T-cell (primary cell): ENCODE results near the gene MBD5. TPM values are rescaled to one million over a fixed set of nuclear protein-coding genes. Genes with fewer than 3 reads are reported as not detected.
"Not testable (repeated sequence)": the region's sequence is repeated elsewhere in the genome, so short reads cannot be mapped to it uniquely, and the experiment has no call there.

Source experiments
- ATAC-seq, 4 experiments: fragments of 200-7000 bp in 3 of 4; fragments of 150-1000 bp in 1 of 4; cut with Tn5 transposase; replicated peaks in 1 of 4; 1 replicate in 3 of 4; 2 replicates in 1 of 4; pipeline ENCODE4 v1.10.0; 2021; ENCODE audit warnings: moderate library complexity in 3 of 4, mild to moderate bottlenecking in 2 of 4, moderate number of reproducible peaks in 1 of 4
- CTCF ChIA-PET, 2 donors: fragments of 300-600 bp; sonication (Branson Sonifier 250); formaldehyde crosslinking; loops; one replicate each; lab custom pipeline; 2022; ENCODE audit warnings: antibody characterized with exemption in 2 of 2; lab: Charles Lee
- POLR2A ChIA-PET, 2 donors: fragments of 300-600 bp; sonication (Branson Sonifier 250); formaldehyde crosslinking; loops; one replicate each; lab custom pipeline; 2022; ENCODE audit warnings: antibody characterized with exemption in 2 of 2; lab: Charles Lee
- DNase-seq, 35 experiments: peaks; one replicate each; pipeline versions ENCODE4 v3.0.0 to v3.0.0-alpha.2; 2013 to 2023
- H3K27ac ChIP-seq: one replicate; pipeline ENCODE4 v1.5.1; 2013; ENCODE audit warnings: low read length
- H3K27me3 ChIP-seq, 2 experiments: replicated peaks in 1 of 2; 1 replicate in 1 of 2; 2 replicates in 1 of 2; pipeline versions ENCODE4 v1.6.1 to v1.7.0; 2013; ENCODE audit warnings: low read length in 1 of 2, mixed read lengths in 1 of 2; ENCODE audit not compliant: control insufficient read depth in 2 of 2, insufficient read depth in 2 of 2; ENCODE audit errors: extremely low read depth in 1 of 2
- H3K36me3 ChIP-seq, 2 donors: 1 replicate in 1 of 2; 2 replicates in 1 of 2; pipeline versions ENCODE4 v1.6.1 to v1.7.0; 2013; ENCODE audit warnings: low read length in 1 of 2; ENCODE audit not compliant: control insufficient read depth in 2 of 2, insufficient read depth in 1 of 2; ENCODE audit errors: extremely low read depth in 1 of 2
- H3K4me1 ChIP-seq, 2 experiments: 1 replicate in 1 of 2; 2 replicates in 1 of 2; pipeline versions ENCODE4 v1.6.1 to v1.7.0; 2013; ENCODE audit warnings: low read length in 2 of 2, mixed read lengths in 1 of 2; ENCODE audit not compliant: insufficient read depth in 2 of 2, control insufficient read depth in 1 of 2; ENCODE audit errors: extremely low read depth in 1 of 2
- H3K4me3 ChIP-seq, 2 donors: 1 replicate in 1 of 2; 2 replicates in 1 of 2; pipeline versions ENCODE4 v1.5.1 to v1.7.0; 2013; ENCODE audit warnings: mild to moderate bottlenecking in 2 of 2, low read length in 1 of 2, moderate library complexity in 1 of 2; ENCODE audit not compliant: control insufficient read depth in 1 of 2; ENCODE audit errors: extremely low read depth in 1 of 2
- H3K9me3 ChIP-seq: 2 replicates; pipeline ENCODE4 v1.7.0; 2013
- H3K27ac Mint-ChIP-seq, 2 donors: one replicate each; pipeline ENCODE4 v1.8.0; 2020 to 2021; ENCODE audit warnings: mild to moderate bottlenecking in 2 of 2, mixed read lengths in 2 of 2
- H3K27me3 Mint-ChIP-seq, 2 donors: one replicate each; pipeline ENCODE4 v1.8.0; 2021 to 2022; ENCODE audit warnings: mixed read lengths in 2 of 2
- H3K36me3 Mint-ChIP-seq: one replicate; pipeline ENCODE4 v1.8.0; 2021; ENCODE audit warnings: mixed read lengths
- H3K4me1 Mint-ChIP-seq, 3 donors: one replicate each; pipeline ENCODE4 v1.8.0; 2020 to 2022; ENCODE audit warnings: mixed read lengths in 3 of 3, mild to moderate bottlenecking in 1 of 3
- H3K4me3 Mint-ChIP-seq, 3 donors: one replicate each; pipeline ENCODE4 v1.8.0; 2020 to 2022; ENCODE audit warnings: mild to moderate bottlenecking in 3 of 3, mixed read lengths in 3 of 3, moderate library complexity in 3 of 3
- H3K9me3 Mint-ChIP-seq, 3 donors: one replicate each; pipeline ENCODE4 v1.8.0; 2020 to 2022; ENCODE audit warnings: mixed read lengths in 3 of 3
- WGBS: methylation state at CpG from one replicate; pipeline ENCODE4 v1.1.5; 2013; ENCODE audit warnings: missing lambda C conversion rate; ENCODE audit not compliant: insufficient coverage; 5-methylcytosine and 5-hydroxymethylcytosine counted together
- total RNA-seq, 35 experiments: library from RNA in 6 of 35; stranded (reverse) in 6 of 35; fragments of 120-200 nt in 1 of 35; gene quantifications; one replicate each; pipeline versions ENCODE4 v1.2.1 to v1.2.4 and lab custom pipeline; 2013 to 2026

MBD5 gene
- total RNA-seq, 5 donors from 2014 or later (not counting 1 experiment from before 2014, with no cell fraction given): 34.6 to 81.9 (median 45.6) TPM

DNA sequence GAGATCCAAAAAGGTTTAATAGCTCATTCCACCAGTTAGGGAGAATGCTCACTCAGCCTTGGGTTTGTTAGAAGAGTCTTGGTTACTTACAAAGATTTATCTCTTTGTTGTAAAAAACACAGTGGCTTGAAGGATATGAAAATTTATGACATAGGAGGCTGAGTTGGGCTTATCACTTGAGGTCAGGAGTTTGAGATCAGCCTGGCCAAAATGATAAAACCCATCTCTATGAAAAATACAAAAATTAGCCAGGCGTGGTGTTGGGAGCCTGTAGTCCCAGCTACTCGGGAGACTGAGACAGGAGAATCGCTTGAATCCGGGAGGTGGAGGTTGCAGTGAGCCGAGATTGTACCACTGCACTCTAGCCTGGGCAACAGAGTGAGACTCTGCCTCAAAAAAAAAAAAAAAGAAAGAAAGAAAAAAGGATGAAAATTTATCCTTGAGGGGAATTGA, 522.2 kb downstream of the MBD5 start:
- H3K27ac ChIP-seq, ATAC-seq, H3K27ac Mint-ChIP-seq, H3K36me3 ChIP-seq, DNase-seq, H3K4me3 ChIP-seq, H3K4me3 Mint-ChIP-seq, H3K27me3 ChIP-seq, H3K27me3 Mint-ChIP-seq, H3K9me3 ChIP-seq, H3K36me3 Mint-ChIP-seq, H3K9me3 Mint-ChIP-seq: not testable (repeated sequence)
- 87% methylated on average over 5 of the region's 5 CpGs for WGBS
- CTCF ChIA-PET: interaction anchor here in 1 of 2 donors (0.6 kb wide), 1 partner anchor 102 kb away, joined by 4 read pairs; no protein-coding TSS in a partner anchor
- H3K4me1 Mint-ChIP-seq: peaks cover 59 to 66% (median 60%) of the 10 kb centered on the region in 3 donors
- POLR2A ChIA-PET: interaction anchor here in 1 of 2 donors (1.2 kb wide), 1 partner anchor 12 kb away, joined by 3 read pairs; no protein-coding TSS in a partner anchor
- peaks cover 34 to 55% of the 10 kb centered on the region in 2 experiments for H3K4me1 ChIP-seq

DNA sequence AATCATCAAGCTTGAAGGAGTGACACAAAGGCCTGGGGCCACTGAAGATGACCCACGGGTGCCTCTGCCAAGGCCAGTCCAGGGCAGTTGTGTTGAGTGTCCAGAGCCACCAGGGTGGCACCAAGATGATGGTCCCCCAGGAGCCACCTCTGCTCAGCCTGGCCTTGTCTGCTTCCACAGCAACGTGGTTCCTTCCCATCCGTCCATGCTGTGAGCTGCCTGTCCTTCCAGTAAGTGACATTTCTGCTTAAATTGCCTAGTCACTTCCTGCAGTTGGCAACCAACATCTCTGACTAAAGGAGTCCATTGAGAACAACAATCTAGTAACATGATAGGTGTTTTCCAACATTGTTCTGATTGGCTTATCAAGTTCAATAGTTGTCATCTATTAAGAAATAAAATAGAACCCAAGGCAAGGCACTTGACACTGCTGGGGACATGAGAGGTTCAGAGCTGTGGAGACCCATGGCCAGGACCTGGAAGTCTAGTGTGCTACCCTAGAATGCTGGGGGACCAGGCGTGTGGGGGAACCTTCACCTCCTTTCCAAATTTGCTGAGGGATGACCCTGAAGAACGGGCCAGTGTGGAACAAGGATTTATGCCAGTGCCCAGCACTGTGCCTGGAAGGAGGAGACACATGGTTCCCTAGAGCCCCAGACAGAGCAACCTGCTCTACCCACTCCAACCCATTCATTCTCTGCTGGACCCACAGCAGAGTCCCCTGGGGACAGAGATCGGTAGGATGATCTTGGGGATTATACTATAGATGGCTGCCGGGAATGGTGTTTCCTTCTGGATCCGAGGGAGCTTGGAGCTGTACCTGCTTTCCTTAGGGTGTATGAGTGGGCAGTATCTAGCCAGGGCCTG, 524.7 kb downstream of the MBD5 start:
- no peaks in the 10 kb centered on the region for H3K9me3 Mint-ChIP-seq

DNA sequence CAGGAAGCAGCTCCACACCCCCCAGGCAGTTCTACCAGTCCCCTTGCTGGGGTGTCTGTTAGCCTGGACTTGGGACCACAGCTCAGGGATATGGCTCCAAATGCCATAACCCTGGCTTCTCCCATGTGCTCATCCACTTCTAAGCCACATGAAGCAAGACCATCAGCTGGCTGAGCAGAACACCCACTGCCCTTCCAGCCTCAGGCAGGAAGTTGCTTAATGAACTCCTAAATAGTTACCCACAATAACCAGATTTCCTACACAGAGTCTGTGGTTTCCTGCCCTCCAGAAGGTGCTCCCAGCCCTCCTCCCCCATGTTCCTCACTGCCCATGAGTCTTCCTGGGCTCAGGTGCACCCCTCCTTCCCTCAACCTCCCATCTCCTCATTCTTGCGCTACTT, 525.4 kb downstream of the MBD5 start:
- POLR2A ChIA-PET: no interaction called here
- Mint-ChIP-seq H3K4me1 (peaks cover 31 to 38% (median 31%) of the 10 kb centered on the region in 3 donors), H3K9me3 (no peaks in the 10 kb centered on the region), H3K4me3 (peak overlapping the region in 1 of 3 donors; percentile 38), H3K27me3 (no peaks in the 10 kb centered on the region), H3K27ac (peak overlapping the region in 1 of 2 donors; percentile 62), H3K36me3 (no peaks in the 10 kb centered on the region)
- Histone ChIP-seq H3K36me3 (no peaks in the 10 kb centered on the region), H3K4me1 (peaks cover 16 to 30% of the 10 kb centered on the region in 2 experiments), H3K9me3 (no peaks in the 10 kb centered on the region), H3K27ac (no peak overlapping the region), H3K4me3 (no peak overlapping the region), H3K27me3 (no peaks in the 10 kb centered on the region)
- CTCF ChIA-PET: no interaction called here
- DNase-seq: no peak
- no CpG with 5 or more reads among the region's 1 CpG for WGBS
- peak in 1 of 4 experiments; percentile 20 for ATAC-seq

More for the DNA sequence above, 524.7 kb downstream of the MBD5 start:
- H3K4me1 Mint-ChIP-seq: peaks cover 37 to 44% (median 37%) of the 10 kb centered on the region in 3 donors
- no peak for DNase-seq
- POLR2A ChIA-PET: no interaction called here
- H3K27ac Mint-ChIP-seq: peak overlapping the region in 1 of 2 donors; percentile 62
- H3K9me3 ChIP-seq: no peaks in the 10 kb centered on the region
- no peaks in the 10 kb centered on the region for H3K36me3 Mint-ChIP-seq
- H3K4me3 ChIP-seq: no peak overlapping the region
- peak overlapping the region in 1 of 3 donors; percentile 38 for H3K4me3 Mint-ChIP-seq
- H3K4me1 ChIP-seq: peaks cover 22 to 37% of the 10 kb centered on the region in 2 experiments
- CTCF ChIA-PET: no interaction called here
- H3K27me3 ChIP-seq: no peaks in the 10 kb centered on the region
- 82% methylated on average over 3 of the region's 8 CpGs for WGBS
- peak in 2 of 4 experiments; percentile 41 to 46 for ATAC-seq
- H3K27me3 Mint-ChIP-seq: no peaks in the 10 kb centered on the region
- H3K36me3 ChIP-seq: no peaks in the 10 kb centered on the region
- H3K27ac ChIP-seq: no peak overlapping the region

DNA sequence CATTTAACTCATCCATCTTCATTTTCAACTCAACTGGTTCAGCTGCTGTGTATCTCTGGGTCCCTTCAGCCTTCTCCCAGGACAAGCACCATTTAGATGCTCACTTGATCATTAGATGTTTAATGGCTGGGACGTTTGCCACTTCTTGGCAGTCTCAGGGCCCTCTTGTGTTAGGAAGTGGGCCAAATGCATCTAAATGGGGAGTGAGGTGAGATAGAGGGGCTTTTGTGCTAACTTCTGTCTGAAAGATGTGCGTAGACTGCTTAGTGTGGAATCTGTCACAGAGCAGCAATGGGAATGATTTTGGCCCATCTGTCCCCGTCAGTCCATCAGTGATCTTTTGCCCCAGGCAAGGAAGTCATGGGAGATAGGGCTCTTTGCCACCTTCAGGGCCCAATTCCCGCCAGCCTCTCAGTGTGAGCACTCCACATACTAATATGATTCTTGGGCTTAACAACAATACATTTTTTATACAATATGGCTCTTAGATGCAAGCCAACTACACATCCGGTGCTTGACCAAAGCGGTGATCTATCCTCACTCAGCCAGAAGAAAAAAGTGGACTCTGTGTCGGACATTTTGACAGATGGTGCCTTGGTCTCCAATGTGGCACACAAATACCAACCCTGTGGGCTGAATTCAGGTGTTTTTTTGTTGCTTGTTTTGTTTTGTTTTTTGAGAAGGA, 528.0 kb downstream of the MBD5 start:
- Mint-ChIP-seq H3K27me3 (no peaks in the 10 kb centered on the region), H3K36me3 (no peaks in the 10 kb centered on the region), H3K27ac (no peak overlapping the region), H3K9me3 (no peaks in the 10 kb centered on the region), H3K4me3 (no peak overlapping the region), H3K4me1 (peaks cover 23 to 31% (median 23%) of the 10 kb centered on the region in 3 donors)
- WGBS: 90% methylated on average over 4 of the region's 7 CpGs
- ATAC-seq: no peak
- no peak for DNase-seq
- ChIA-PET CTCF (interaction anchor here in 1 of 2 donors (0.6 kb wide), 1 partner anchor 97 kb away, joined by 3 read pairs; no protein-coding TSS in a partner anchor), POLR2A (no interaction called here)
- Histone ChIP-seq H3K4me3 (no peak overlapping the region), H3K27me3 (no peaks in the 10 kb centered on the region), H3K36me3 (no peaks in the 10 kb centered on the region), H3K27ac (no peak overlapping the region), H3K9me3 (no peaks in the 10 kb centered on the region), H3K4me1 (peaks cover 14 to 36% of the 10 kb centered on the region in 2 experiments)

DNA sequence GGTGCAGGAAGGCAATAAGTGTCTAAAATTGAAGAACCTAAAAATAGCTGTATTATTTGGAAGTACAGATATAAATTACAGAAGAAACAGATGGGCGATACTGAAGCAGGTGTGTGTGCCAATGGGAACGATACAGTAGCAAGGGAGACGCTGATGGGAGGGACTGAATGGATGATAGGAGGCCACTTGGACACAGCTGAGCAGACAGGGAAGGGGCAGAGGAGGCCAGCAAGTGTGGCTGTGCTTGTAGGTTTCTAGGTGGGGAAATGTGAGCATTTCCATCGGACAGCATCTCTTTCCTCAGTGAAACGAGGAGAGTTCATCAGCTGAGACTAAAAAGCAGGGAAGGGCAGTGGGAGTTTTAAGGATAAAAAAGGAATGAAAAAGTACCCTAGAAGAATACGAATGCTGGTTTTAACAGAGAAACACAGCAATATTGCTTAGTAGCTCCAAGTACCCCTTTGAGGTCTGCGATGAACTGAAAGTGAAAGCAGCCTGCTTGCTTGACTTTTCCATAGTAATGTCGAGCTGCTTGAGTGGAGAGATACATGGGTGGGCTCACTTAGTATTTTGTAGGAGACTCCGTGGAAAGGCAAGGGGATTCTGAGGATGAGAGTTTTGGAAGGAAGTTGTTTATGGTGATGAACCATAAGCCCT, 531.9 kb downstream of the MBD5 start:
- Histone ChIP-seq H3K27me3 (no peaks in the 10 kb centered on the region), H3K27ac (peak overlapping the region; percentile 84), H3K36me3 (no peaks in the 10 kb centered on the region), H3K4me3 (peak overlapping the region; percentile 57 to 62), H3K9me3 (no peaks in the 10 kb centered on the region), H3K4me1 (peaks cover 3 to 15% of the 10 kb centered on the region in 2 experiments)
- ChIA-PET CTCF (interaction anchor here (0.5 to 2.8 kb wide), 8 partner anchors 28 to 550 kb away, joined by 3 to 12 read pairs (median 4); partner anchors contain the start of genes MBD5 (in 1 of the 2) and ORC4 (in 1 of the 2)), POLR2A (interaction anchor here (0.6 to 1.8 kb wide), 3 partner anchors 15 to 93 kb away, joined by 4 to 8 read pairs (median 6); no protein-coding TSS in a partner anchor)
- Mint-ChIP-seq H3K27me3 (no peaks in the 10 kb centered on the region), H3K9me3 (no peaks in the 10 kb centered on the region), H3K27ac (no peak overlapping the region), H3K4me1 (peaks cover 0 to 4% (median 0%) of the 10 kb centered on the region in 3 donors), H3K4me3 (no peak overlapping the region), H3K36me3 (no peaks in the 10 kb centered on the region)
- 21% methylated on average over 9 of the region's 9 CpGs for WGBS
- DNase-seq (peak in 14 of 35 experiments; percentile 12 to 68 (median 24)), ATAC-seq (peak; percentile 76 to 87 (median 79))
